ENCODE data around the gene CTSS. TPM values are rescaled to one million over a fixed set of nuclear protein-coding genes. Genes with fewer than 3 reads are reported as not detected.

Gene CTSS
- polyA plus RNA-seq (2011; rRNA removed) (5.4 and 7.1 TPM in 2 replicates), polyA minus RNA-seq (2011; rRNA and poly(A)+ RNA removed) (2.9 and 3.5 TPM in 2 replicates)

DNA sequence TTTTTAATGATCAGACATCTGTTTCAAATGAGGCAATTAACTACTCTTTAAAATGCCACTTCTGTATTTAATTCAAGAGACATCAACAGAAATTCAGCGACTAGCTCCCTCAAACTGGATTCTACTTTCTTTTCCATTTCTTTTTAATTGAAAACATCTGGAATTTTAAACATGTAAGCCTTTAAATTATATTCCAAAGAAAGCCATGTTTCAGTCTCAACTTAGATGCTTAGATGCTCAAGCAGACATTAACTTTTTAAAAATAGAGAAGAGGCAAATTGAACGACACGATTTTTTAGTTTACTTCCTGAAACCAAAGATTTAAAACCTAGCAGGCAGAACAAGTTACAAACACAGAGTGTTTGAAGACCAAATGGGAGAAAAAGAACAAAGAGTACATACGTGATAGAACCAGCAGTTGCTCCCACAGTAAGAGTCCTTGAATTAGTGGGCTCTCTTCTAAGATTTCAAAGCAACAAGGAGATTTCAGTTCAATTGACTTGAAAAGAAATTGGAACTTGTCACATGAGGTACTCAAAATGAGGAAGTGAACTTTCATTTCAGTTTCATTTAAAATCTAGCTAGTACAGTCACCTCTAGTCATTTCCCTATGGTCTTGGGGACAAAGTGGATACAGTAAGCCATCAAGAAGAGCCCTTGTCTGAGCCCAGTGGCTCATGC, at the start of gene CTSS:
Gene CTSS, minus strand, starts transcription at position 483 of the 681 bp plus-strand sequence. CDS start 1,015 bp downstream, outside the sequence.
- no peaks in the 10 kb centered on the region for H3K27me3 ChIP-seq (ENCODE audit: control insufficient read depth, insufficient read depth, low read length)
- H3K9me3 ChIP-seq (ENCODE audit: control insufficient read depth, insufficient read depth, low read length): peaks cover 6% of the 10 kb centered on the region
- H3K27ac ChIP-seq (ENCODE audit: low read depth, low read length): peak within 1 kb of the TSS; percentile 90
- no peak for DNase-seq (ENCODE audit: low read depth, low spot score)
- H3K4me3 ChIP-seq (ENCODE audit: low read depth, low read length): no peak within 1 kb of the TSS
- ChIA-PET CTCF (interaction anchor here (1.0 to 1.9 kb wide), 2 partner anchors 47 to 205 kb away, joined by 4 to 5 read pairs; no protein-coding TSS in a partner anchor), POLR2A (no interaction called here)
- TF ChIP-seq, protein P1, sequence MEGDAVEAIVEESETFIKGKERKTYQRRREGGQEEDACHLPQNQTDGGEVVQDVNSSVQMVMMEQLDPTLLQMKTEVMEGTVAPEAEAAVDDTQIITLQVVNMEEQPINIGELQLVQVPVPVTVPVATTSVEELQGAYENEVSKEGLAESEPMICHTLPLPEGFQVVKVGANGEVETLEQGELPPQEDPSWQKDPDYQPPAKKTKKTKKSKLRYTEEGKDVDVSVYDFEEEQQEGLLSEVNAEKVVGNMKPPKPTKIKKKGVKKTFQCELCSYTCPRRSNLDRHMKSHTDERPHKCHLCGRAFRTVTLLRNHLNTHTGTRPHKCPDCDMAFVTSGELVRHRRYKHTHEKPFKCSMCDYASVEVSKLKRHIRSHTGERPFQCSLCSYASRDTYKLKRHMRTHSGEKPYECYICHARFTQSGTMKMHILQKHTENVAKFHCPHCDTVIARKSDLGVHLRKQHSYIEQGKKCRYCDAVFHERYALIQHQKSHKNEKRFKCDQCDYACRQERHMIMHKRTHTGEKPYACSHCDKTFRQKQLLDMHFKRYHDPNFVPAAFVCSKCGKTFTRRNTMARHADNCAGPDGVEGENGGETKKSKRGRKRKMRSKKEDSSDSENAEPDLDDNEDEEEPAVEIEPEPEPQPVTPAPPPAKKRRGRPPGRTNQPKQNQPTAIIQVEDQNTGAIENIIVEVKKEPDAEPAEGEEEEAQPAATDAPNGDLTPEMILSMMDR (IDR thresholded peaks at IDR 0.05; ENCODE audit: low read depth, low read length): no peak

DNA sequence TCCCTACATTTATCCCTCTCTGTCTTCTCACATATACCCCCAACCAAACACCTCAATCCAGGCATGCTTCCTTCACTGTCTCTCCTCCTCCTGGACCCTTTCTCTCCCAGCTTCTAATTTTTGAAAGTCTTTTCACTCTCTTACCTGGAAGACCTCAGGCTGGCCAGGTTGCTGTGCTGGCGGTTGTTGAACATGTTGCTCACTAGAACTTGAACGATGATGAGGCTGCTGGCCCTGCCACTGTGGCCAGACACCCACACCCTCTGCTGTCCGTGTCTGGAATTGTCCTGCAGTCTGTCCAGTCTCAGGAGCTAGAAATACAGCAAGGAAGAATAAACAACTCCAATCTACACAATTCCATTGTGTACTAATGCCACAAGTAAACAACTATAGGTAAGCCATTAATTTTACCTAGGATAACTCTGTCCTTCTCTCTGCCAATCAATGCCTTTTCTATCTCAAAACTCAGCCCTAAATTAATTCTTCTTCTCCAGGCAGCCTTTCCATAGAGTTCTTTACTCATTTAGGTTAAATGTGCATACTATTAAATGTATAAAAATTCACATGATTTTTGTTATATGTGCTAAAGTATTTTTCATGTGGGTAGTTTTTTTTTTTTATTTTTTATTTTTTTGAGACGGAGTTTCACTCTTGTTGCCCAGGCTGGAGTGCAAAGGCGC, 47.6 kb upstream of the CTSS start:
- POLR2A ChIA-PET: interaction anchor here (0.7 to 1.2 kb wide), 5 partner anchors 116 to 252 kb away, joined by 3 to 8 read pairs (median 5); partner anchors contain the start of genes GOLPH3L and MCL1
- TF ChIP-seq, protein P1 (IDR thresholded peaks at IDR 0.05; ENCODE audit: low read depth, low read length): peak; percentile 93
- DNase-seq (ENCODE audit: low read depth, low spot score): peak; percentile 57

DNA sequence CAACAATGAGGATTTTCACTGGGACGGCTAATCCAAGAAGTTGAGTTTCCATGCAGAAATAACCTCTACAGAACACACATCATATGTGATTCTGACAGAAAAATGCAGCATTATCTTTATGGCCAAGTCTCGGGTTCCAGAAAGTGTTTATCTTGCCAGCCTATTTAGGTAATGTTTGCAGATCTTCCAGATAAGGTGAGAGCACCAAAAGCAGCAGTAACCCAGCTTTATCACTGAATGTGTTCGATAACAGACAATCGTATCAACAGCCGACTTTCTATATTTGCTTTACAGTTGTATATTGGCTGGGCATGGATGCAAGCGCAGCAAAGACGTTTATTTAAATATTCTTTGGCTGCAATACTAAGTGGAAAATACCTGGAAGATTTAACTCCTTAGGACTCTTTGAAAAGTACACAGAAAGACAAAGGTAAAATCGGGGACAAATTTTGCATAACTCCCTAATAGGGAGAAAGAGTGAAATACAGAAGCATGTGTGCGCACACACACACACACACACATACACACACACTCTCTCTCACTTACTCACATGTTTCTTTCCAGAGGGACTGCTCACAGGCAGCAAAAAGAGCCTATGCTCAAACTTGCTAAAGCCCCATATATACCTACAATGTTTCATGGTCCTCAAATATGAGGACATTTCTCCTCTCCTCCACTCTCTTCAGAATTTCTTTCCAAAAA, 45.5 kb upstream of the CTSS start:
- no peak for DNase-seq (ENCODE audit: low read depth, low spot score)
- CTCF ChIA-PET: interaction anchor here (2.0 kb wide), 1 partner anchor 251 kb away, joined by 5 read pairs; no protein-coding TSS in a partner anchor
- H3K27ac ChIP-seq (ENCODE audit: low read depth, low read length): no peak overlapping the region
- no peak overlapping the region for H3K4me3 ChIP-seq (ENCODE audit: low read depth, low read length)
- H3K9me3 ChIP-seq (ENCODE audit: control insufficient read depth, insufficient read depth, low read length): no peaks in the 10 kb centered on the region
- H3K27me3 ChIP-seq (ENCODE audit: control insufficient read depth, insufficient read depth, low read length): no peaks in the 10 kb centered on the region
- TF ChIP-seq, protein P1 (IDR thresholded peaks at IDR 0.05; ENCODE audit: low read depth, low read length): no peak
- POLR2A ChIA-PET: no interaction called here

More for the DNA sequence above, 47.6 kb upstream of the CTSS start:
- no peak overlapping the region for H3K4me3 ChIP-seq (ENCODE audit: low read depth, low read length)
- H3K27me3 ChIP-seq (ENCODE audit: control insufficient read depth, insufficient read depth, low read length): no peaks in the 10 kb centered on the region
- no peaks in the 10 kb centered on the region for H3K9me3 ChIP-seq (ENCODE audit: control insufficient read depth, insufficient read depth, low read length)
- no peak overlapping the region for H3K27ac ChIP-seq (ENCODE audit: low read depth, low read length)
- CTCF ChIA-PET: interaction anchor here (0.6 to 2.3 kb wide), 40 partner anchors 9 to 297 kb away, joined by 3 to 21 read pairs (median 4); partner anchors contain the start of genes CTSS, ENSA, FALEC and GOLPH3L

DNA sequence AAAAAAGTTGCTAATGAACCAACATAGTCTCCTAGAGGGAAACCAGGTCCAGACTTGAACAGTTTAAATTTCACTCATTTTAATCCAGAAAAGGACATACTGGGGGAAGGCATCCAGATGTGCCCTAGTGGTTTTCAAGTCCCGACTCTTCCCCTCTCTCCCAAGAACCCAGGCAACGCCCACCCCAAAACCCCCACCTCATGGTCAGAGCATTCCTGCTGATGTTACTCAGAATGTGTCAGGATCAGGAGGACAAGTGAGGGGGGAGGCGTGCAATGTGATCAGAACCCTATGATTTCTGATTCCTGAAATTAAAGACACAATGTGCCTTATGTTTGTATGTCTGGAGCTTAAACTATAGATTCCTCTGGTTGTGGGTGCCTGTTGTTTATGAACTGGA, 44.1 kb upstream of the CTSS start:
- no peak overlapping the region for H3K27ac ChIP-seq (ENCODE audit: low read depth, low read length)
- DNase-seq (ENCODE audit: low read depth, low spot score): no peak
- no peaks in the 10 kb centered on the region for H3K27me3 ChIP-seq (ENCODE audit: control insufficient read depth, insufficient read depth, low read length)
- TF ChIP-seq, protein P1 (IDR thresholded peaks at IDR 0.05; ENCODE audit: low read depth, low read length): no peak
- ChIA-PET POLR2A (interaction anchor here (0.7 kb wide), 1 partner anchor 230 kb away, joined by 4 read pairs; the partner anchor contains the start of gene MCL1), CTCF (interaction anchor here (2.0 kb wide), 1 partner anchor 249 kb away, joined by 5 read pairs; no protein-coding TSS in a partner anchor)
- H3K4me3 ChIP-seq (ENCODE audit: low read depth, low read length): no peak overlapping the region
- H3K9me3 ChIP-seq (ENCODE audit: control insufficient read depth, insufficient read depth, low read length): no peaks in the 10 kb centered on the region
